GM13977 (cell line): ENCODE measurements around the gene FILIP1L.

Source experiments
- DNase-seq: peaks from one replicate; pipeline ENCODE4 v3.0.0; 2012; ENCODE audit warnings: low spot score
- CTCF ChIP-seq: IDR thresholded peaks from 2 replicates; pipeline ENCODE4 v1.5.1; 2012; ENCODE audit warnings: mild to moderate bottlenecking, control low read depth; ENCODE audit not compliant: insufficient read depth; ENCODE audit errors: extremely low read depth, missing control alignments
- in situ Hi-C: fragments of 300-500 bp; cut with MboI; formaldehyde crosslinking; loops from one replicate; pipeline ENCODE4 v1.12.0; 2022; ENCODE audit warnings: low sequenced_read_pairs, low pct_unique_long_range_greater_than_20kb, mixed read lengths, inconsistent platforms; ENCODE audit not compliant: unreplicated experiment

The FILIP1L gene

GRCh38 chr3:99980606-99981005 lies 133.7 kb downstream of the FILIP1L start:
- no peak for TF ChIP-seq CTCF
- no peak for DNase-seq
- in situ Hi-C loops: no loop called here

GRCh38 chr3:99978221-99978620 lies 136.1 kb downstream of the FILIP1L start:
- in situ Hi-C loops: no loop called here
- TF ChIP-seq CTCF: no peak
- DNase-seq: no peak

GRCh38 chr3:99976584-99976983 lies 137.7 kb downstream of the FILIP1L start:
- no peak for DNase-seq
- in situ Hi-C loops: no loop called here
- TF ChIP-seq CTCF: no peak

- TF ChIP-seq CTCF: no peak
- DNase-seq: no peak
- in situ Hi-C loops: no loop called here
Measured at GRCh38 chr3:99974989-99975388, 139.3 kb downstream of the FILIP1L start.

GRCh38 chr3:99972380-99973104 lies 141.8 kb downstream of the FILIP1L start:
- in situ Hi-C loops: no loop called here
- DNase-seq: no peak
- no peak for TF ChIP-seq CTCF

GRCh38 chr3:99971761-99972160 lies 142.5 kb downstream of the FILIP1L start:
- no peak for DNase-seq
- in situ Hi-C loops: no loop called here
- no peak for TF ChIP-seq CTCF
